Activated CD4-positive, alpha-beta T cell treated with anti-CD3 and anti-CD28 coated beads for 4 hours (primary cell): Measurements from ENCODE around the gene MRPS10.
"Not testable (repeated sequence)": the region's sequence is repeated elsewhere in the genome, so short reads cannot be mapped to it uniquely, and the experiment has no call there.

Experiments used
- DNase-seq, 2 donors: peaks; one replicate each; pipeline ENCODE4 v3.0.0-alpha.2; 2020

MRPS10 gene

GRCh38 chr6:42236682-42237473 is 19.2 kb upstream of the MRPS10 start:
- DNase-seq = no peak

GRCh38 chr6:42236030-42236429 is 18.4 kb upstream of the MRPS10 start:
- no peak for DNase-seq

GRCh38 chr6:42232035-42232434 is 14.4 kb upstream of the MRPS10 start:
- DNase-seq = no peak

GRCh38 chr6:42230345-42231321 is 13.0 kb upstream of the MRPS10 start:
- no peak for DNase-seq

GRCh38 chr6:42229506-42230119 is 12.0 kb upstream of the MRPS10 start:
- DNase-seq = no peak

GRCh38 chr6:42228305-42228704 is 10.6 kb upstream of the MRPS10 start:
- no peak for DNase-seq

- DNase-seq = no peak
Observed at GRCh38 chr6:42227173-42227850, 9.7 kb upstream of the MRPS10 start.

GRCh38 chr6:42226645-42227143 is 9.0 kb upstream of the MRPS10 start:
- no peak for DNase-seq

- no peak for DNase-seq
Observed at GRCh38 chr6:42226161-42226611, 8.5 kb upstream of the MRPS10 start.

GRCh38 chr6:42225419-42225818 is 7.8 kb upstream of the MRPS10 start:
- DNase-seq = no peak

- DNase-seq = no peak
Observed at GRCh38 chr6:42225029-42225339, 7.3 kb upstream of the MRPS10 start.

- no peak for DNase-seq
Observed at GRCh38 chr6:42224222-42225028, 6.8 kb upstream of the MRPS10 start.

GRCh38 chr6:42222448-42222847 is 4.8 kb upstream of the MRPS10 start:
- no peak for DNase-seq

GRCh38 chr6:42221546-42221945 is 3.9 kb upstream of the MRPS10 start:
- DNase-seq = no peak

- DNase-seq = no peak
Observed at GRCh38 chr6:42220807-42221206, 3.1 kb upstream of the MRPS10 start.

- no peak for DNase-seq
Observed at GRCh38 chr6:42217157-42217518, 523 bp downstream of the MRPS10 start.

- DNase-seq = not testable (repeated sequence)
Observed at GRCh38 chr6:42216495-42216894, 1.2 kb downstream of the MRPS10 start.

- DNase-seq = no peak
Observed at GRCh38 chr6:42212442-42212841, 5.2 kb downstream of the MRPS10 start.

GRCh38 chr6:42211726-42212125 is 5.9 kb downstream of the MRPS10 start:
- DNase-seq = no peak

- DNase-seq = no peak
Observed at GRCh38 chr6:42210551-42210950, 7.1 kb downstream of the MRPS10 start.

GRCh38 chr6:42207559-42207958 is 10.1 kb downstream of the MRPS10 start:
- not testable (repeated sequence) for DNase-seq

GRCh38 chr6:42204768-42205282 is 12.8 kb downstream of the MRPS10 start:
- no peak for DNase-seq
